Endothelial cell of umbilical vein (primary cell): Measurements from ENCODE around the gene DEPDC5. TPM values are rescaled to one million over a fixed set of nuclear protein-coding genes. Genes with fewer than 3 reads are reported as not detected.

Source experiments
- BruUV-seq: library from RNA; stranded (reverse); fragments of 400-500 nt; replicated peaks from 2 replicates; lab custom pipeline; 2021; lab: Mats Ljungman, UMichigan
- CTCF ChIA-PET: fragments of 300-600, 350-600 bp; sonication (Branson Sonifier 250); formaldehyde crosslinking; loops from one replicate; lab custom pipeline; 2021; ENCODE audit warnings: antibody characterized with exemption, inconsistent platforms; lab: Charles Lee
- POLR2A ChIA-PET: fragments of 300-600, 350-600 bp; sonication (Branson Sonifier 250); formaldehyde crosslinking; loops from one replicate; lab custom pipeline; 2021; ENCODE audit warnings: antibody characterized with exemption, inconsistent platforms; lab: Charles Lee
- DNase-seq: peaks from one replicate; pipeline ENCODE4 v3.0.0-alpha.2; 2011; ENCODE audit warnings: low read depth, low spot score
- FAIRE-seq: peaks from 2 replicates; lab custom pipeline; 2011; peaks lifted over from hg19 to GRCh38; lab: Jason Lieb, UNC
- H2AFZ ChIP-seq: 2 replicates; pipeline ENCODE4 v1.6.0; 2012; ENCODE audit warnings: low read depth, low read length, control low read depth, inconsistent platforms
- H3K27ac ChIP-seq: 2 replicates; pipeline ENCODE4 v1.5.1; 2011; ENCODE audit warnings: low read depth, mild to moderate bottlenecking, control low read depth, low read length, moderate library complexity; ENCODE audit not compliant: insufficient read depth
- H3K27me3 ChIP-seq, 2 experiments: 2 replicates each; pipeline versions ENCODE4 v1.6.0 to v1.6.1; 2011; ENCODE audit warnings: low read length in 2 of 2, mixed read lengths in 1 of 2; ENCODE audit not compliant: control insufficient read depth in 2 of 2, insufficient read depth in 2 of 2
- H3K36me3 ChIP-seq, 2 experiments: 2 replicates in 1 of 2; 3 replicates in 1 of 2; pipeline ENCODE4 v1.5.1; 2011; ENCODE audit warnings: low read length in 2 of 2, mild to moderate bottlenecking in 1 of 2, moderate library complexity in 1 of 2; ENCODE audit not compliant: control insufficient read depth in 2 of 2, insufficient read depth in 2 of 2; ENCODE audit errors: extremely low read depth in 1 of 2
- H3K4me1 ChIP-seq: 3 replicates; pipeline ENCODE4 v1.5.1; 2011; ENCODE audit warnings: mild to moderate bottlenecking, low read length; ENCODE audit not compliant: control insufficient read depth, insufficient read depth; ENCODE audit errors: extremely low read depth
- H3K4me2 ChIP-seq: 2 replicates; pipeline ENCODE4 v1.6.1; 2011; ENCODE audit warnings: low read length, control low read depth, mixed read lengths; ENCODE audit not compliant: insufficient read depth
- H3K4me3 ChIP-seq, 3 experiments: fragments of 200-600 bp in 1 of 3; sonication (generic), shearing (Covaris generic) in 1 of 3; replicated peaks in 1 of 3; 2 replicates each; pipeline ENCODE4 v1.5.1; 2011 to 2016; ENCODE audit warnings: control low read depth in 3 of 3, low read length in 3 of 3, mild to moderate bottlenecking in 2 of 3, inconsistent platforms in 1 of 3, low read depth in 1 of 3, moderate library complexity in 1 of 3; ENCODE audit not compliant: insufficient read depth in 1 of 3
- H3K79me2 ChIP-seq: 2 replicates; pipeline ENCODE4 v1.6.0; 2012; ENCODE audit warnings: low read length, inconsistent platforms; ENCODE audit not compliant: control insufficient read depth, insufficient read depth
- H3K9ac ChIP-seq: replicated peaks from 2 replicates; pipeline ENCODE3; 2011; ENCODE audit warnings: low read length, control low read depth; ENCODE audit not compliant: insufficient read depth; ENCODE audit errors: extremely low read depth
- H3K9me1 ChIP-seq: replicated peaks from 3 replicates; pipeline ENCODE4 v1.6.0; 2011; ENCODE audit warnings: mild to moderate bottlenecking, low read length; ENCODE audit not compliant: control insufficient read depth, insufficient read depth; ENCODE audit errors: extremely low read depth
- H3K9me3 ChIP-seq: replicated peaks from 2 replicates; pipeline ENCODE4 v1.5.1; 2012; ENCODE audit warnings: low read length, inconsistent platforms; ENCODE audit not compliant: control insufficient read depth, insufficient read depth
- H4K20me1 ChIP-seq: replicated peaks from 2 replicates; pipeline ENCODE3; 2011; ENCODE audit warnings: mild to moderate bottlenecking, low read length; ENCODE audit not compliant: control insufficient read depth, insufficient read depth; ENCODE audit errors: extremely low read depth
- EZH2 ChIP-seq: IDR thresholded peaks from 2 replicates; pipeline ENCODE4 v1.6.1; 2012; ENCODE audit warnings: borderline replicate concordance, low read depth, mild to moderate bottlenecking, moderate library complexity, low read length, inconsistent platforms; ENCODE audit not compliant: severe bottlenecking
- FOS ChIP-seq: IDR thresholded peaks from 2 replicates; pipeline ENCODE4 v1.6.1; 2011; ENCODE audit warnings: mild to moderate bottlenecking, low read length, moderate library complexity, borderline replicate concordance; ENCODE audit not compliant: insufficient read depth
- GATA2 ChIP-seq: IDR thresholded peaks from 2 replicates; pipeline ENCODE4 v1.7.0; 2011; ENCODE audit warnings: low read depth, mild to moderate bottlenecking, moderate library complexity, mixed read lengths, low read length; ENCODE audit not compliant: insufficient read length, insufficient read depth
- JUN ChIP-seq: IDR thresholded peaks from 2 replicates; pipeline ENCODE4 v1.6.1; 2011; ENCODE audit warnings: borderline replicate concordance, low read depth; ENCODE audit not compliant: insufficient read length, insufficient read depth
- MYC ChIP-seq: IDR thresholded peaks from one replicate; pipeline ENCODE4 v1.6.1; 2011; ENCODE audit warnings: mild to moderate bottlenecking, low read depth, low read length
- POLR2A ChIP-seq: IDR thresholded peaks from 2 replicates; pipeline ENCODE4 v1.6.1; 2012; ENCODE audit warnings: low read depth, mild to moderate bottlenecking, control low read depth, low read length
- POLR2AphosphoS5 ChIP-seq: IDR thresholded peaks from 2 replicates; pipeline ENCODE4 v1.6.1; 2012; ENCODE audit warnings: low read depth, mild to moderate bottlenecking, control low read depth, low read length, moderate library complexity; ENCODE audit not compliant: insufficient read depth
- dilution Hi-C: fragments of 300-500 bp; cut with MboI; formaldehyde crosslinking; loops from one replicate; pipeline ENCODE4 v1.15.0; 2019; ENCODE audit warnings: low sequenced_read_pairs; ENCODE audit not compliant: extremely low pct_ligation_motif_present
- intact Hi-C: fragments of 100-400 bp; cut with micrococcal nuclease; formaldehyde crosslinking; loops from one replicate; pipeline ENCODE4 v1.10.0; 2022
- polyA plus RNA-seq, 4 experiments: library from polyadenylated mRNA; depleted of rRNA in 3 of 4; stranded (reverse) in 3 of 4; unstranded in 1 of 4; fragments of >200 nt; gene quantifications; 2 replicates each; pipeline versions ENCODE4 v1.2.1 to v1.2.3, GENCODE V29; 2011 to 2012; ENCODE audit warnings: missing spikeins in 1 of 4
- total RNA-seq: library from RNA; stranded (reverse); gene quantifications from 2 replicates; pipeline ENCODE4 v1.2.3, GENCODE V29; 2021
- TF ChIP-seq, protein P1 (sequence below), 2 donors: IDR thresholded peaks; 1 replicate in 1 of 2; 2 replicates in 1 of 2; pipeline ENCODE4 v1.5.1; 2011; ENCODE audit warnings: low read length in 2 of 2, mild to moderate bottlenecking in 2 of 2, moderate library complexity in 2 of 2, control low read depth in 1 of 2, inconsistent platforms in 1 of 2, low read depth in 1 of 2; ENCODE audit not compliant: insufficient read depth in 1 of 2; ENCODE audit errors: extremely low read depth in 1 of 2
- TF ChIP-seq, protein P2 (sequence below): IDR thresholded peaks from 2 replicates; pipeline ENCODE4 v1.6.1; 2011; ENCODE audit not compliant: insufficient read depth, insufficient read length

The DEPDC5 gene
- total and polyA plus RNA-seq, 2 donors (not counting 3 experiments of a cell fraction or from before 2014, with no cell fraction given): 13.1 to 36.6 TPM

DNA sequence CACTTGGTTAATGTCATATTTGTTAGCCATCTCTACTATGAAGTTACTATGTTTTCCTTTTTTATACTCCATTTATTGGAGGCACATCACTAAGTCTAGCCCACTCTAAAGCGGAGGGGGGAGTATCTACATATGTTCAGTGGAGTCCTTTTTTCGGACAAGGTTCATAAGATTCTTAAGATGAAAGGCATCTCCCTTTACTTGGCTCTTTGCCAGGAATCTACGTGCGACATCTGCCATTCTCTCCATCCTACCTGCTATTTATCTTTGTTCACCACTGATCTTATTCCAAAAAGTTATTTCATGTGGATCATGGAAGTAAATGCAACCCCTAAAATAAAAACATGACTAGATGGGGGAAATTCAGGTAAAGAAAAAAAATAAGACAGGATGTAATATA lies 113.1 kb downstream of the DEPDC5 start:
- dilution Hi-C loops (no loop called here), intact Hi-C loops (no loop called here)
- Histone ChIP-seq H3K36me3 (no peaks in the 10 kb centered on the region), H3K4me3 (no peak overlapping the region), H3K4me1 (peaks cover 16% of the 10 kb centered on the region), H3K9me1 (no peaks in the 10 kb centered on the region), H3K4me2 (no peak overlapping the region), H3K79me2 (no peaks in the 10 kb centered on the region), H3K27me3 (no peaks in the 10 kb centered on the region), H3K9ac (no peak overlapping the region), H3K27ac (no peak overlapping the region), H2AFZ (no peak overlapping the region), H4K20me1 (no peaks in the 10 kb centered on the region), H3K9me3 (no peaks in the 10 kb centered on the region)
- no peak for TF ChIP-seq EZH2
- no peak for TF ChIP-seq POLR2AphosphoS5
- DNase-seq: no peak
- no TSS peak for BruUV-seq
- POLR2A ChIA-PET: no interaction called here
- CTCF ChIA-PET: no interaction called here
- no peak for FAIRE-seq

DNA sequence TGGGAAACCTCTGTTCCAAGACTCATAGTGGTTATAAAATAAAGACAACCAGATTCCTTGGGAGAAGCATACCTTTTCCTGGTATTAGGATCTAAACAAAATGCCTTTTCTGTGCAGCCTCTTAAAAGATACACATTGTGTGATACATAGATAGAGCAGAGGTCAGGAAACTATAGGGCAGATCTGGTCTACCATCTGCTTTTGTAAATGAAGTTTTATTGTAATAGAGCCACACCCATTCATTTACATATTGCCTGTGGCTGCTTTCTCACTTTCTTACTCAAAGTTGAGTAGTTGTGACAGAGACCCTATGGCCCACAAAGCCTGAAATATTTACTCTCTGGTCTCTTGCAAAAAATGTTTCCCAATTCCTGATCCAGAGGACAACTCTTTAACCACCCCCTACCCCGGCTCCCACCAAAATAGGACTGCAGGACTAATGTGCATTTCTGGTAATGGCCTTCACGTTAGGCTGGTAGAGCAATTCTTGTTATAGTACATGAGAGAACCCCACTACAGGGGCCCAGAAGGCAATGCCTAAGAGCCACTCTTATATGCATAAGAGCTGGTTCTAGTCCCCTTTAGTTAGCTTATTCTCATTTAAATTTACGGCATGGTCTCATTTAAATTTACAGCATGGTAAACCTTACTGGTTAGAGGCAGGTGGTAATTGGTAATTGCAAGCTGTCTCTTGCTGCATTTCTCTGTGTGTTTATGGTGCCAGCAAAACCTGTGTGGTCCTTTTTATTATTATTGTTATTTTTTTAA lies 113.8 kb downstream of the DEPDC5 start:
- no peak for TF ChIP-seq MYC
- TF ChIP-seq, protein P1, sequence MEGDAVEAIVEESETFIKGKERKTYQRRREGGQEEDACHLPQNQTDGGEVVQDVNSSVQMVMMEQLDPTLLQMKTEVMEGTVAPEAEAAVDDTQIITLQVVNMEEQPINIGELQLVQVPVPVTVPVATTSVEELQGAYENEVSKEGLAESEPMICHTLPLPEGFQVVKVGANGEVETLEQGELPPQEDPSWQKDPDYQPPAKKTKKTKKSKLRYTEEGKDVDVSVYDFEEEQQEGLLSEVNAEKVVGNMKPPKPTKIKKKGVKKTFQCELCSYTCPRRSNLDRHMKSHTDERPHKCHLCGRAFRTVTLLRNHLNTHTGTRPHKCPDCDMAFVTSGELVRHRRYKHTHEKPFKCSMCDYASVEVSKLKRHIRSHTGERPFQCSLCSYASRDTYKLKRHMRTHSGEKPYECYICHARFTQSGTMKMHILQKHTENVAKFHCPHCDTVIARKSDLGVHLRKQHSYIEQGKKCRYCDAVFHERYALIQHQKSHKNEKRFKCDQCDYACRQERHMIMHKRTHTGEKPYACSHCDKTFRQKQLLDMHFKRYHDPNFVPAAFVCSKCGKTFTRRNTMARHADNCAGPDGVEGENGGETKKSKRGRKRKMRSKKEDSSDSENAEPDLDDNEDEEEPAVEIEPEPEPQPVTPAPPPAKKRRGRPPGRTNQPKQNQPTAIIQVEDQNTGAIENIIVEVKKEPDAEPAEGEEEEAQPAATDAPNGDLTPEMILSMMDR (IDR thresholded peaks at IDR 0.05; ENCODE audit: extremely low read depth in 1 of 2, insufficient read depth in 1 of 2, low read depth in 1 of 2, low read length in 2 of 2): no peak
- TF ChIP-seq JUN: no peak
- TF ChIP-seq POLR2A: no peak
- no peak for TF ChIP-seq FOS
- TF ChIP-seq, protein P2, sequence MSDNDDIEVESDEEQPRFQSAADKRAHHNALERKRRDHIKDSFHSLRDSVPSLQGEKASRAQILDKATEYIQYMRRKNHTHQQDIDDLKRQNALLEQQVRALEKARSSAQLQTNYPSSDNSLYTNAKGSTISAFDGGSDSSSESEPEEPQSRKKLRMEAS: no peak
- TF ChIP-seq POLR2AphosphoS5: no peak
- TF ChIP-seq GATA2: no peak
- no peak for TF ChIP-seq EZH2
- intact Hi-C loops (no loop called here), dilution Hi-C loops (no loop called here)
- Histone ChIP-seq H4K20me1 (no peaks in the 10 kb centered on the region), H3K36me3 (no peaks in the 10 kb centered on the region), H3K4me3 (no peak overlapping the region), H3K4me2 (no peak overlapping the region), H2AFZ (no peak overlapping the region), H3K79me2 (no peaks in the 10 kb centered on the region), H3K4me1 (peaks cover 22% of the 10 kb centered on the region), H3K27ac (no peak overlapping the region), H3K9me3 (no peaks in the 10 kb centered on the region), H3K9me1 (no peaks in the 10 kb centered on the region), H3K9ac (no peak overlapping the region), H3K27me3 (no peaks in the 10 kb centered on the region)
- no peak for FAIRE-seq
- no TSS peak for BruUV-seq
- CTCF ChIA-PET: interaction anchor here (0.9 kb wide), 1 partner anchor 103 kb away, joined by 3 read pairs; no protein-coding TSS in a partner anchor
- POLR2A ChIA-PET: no interaction called here
- DNase-seq: no peak
